OCI-LY1 (cell line): Measurements from ENCODE around the gene LRCH3.

ENCODE experiments used
- H2AFZ ChIP-seq: fragments of 200-600 bp; sonication (generic), shearing (Covaris generic); 2 replicates; pipeline ENCODE4 v1.6.0; 2014; ENCODE audit warnings: antibody characterized with exemption, mild to moderate bottlenecking, low read length
- H3F3A ChIP-seq: fragments of 200-600 bp; sonication (generic), shearing (Covaris generic); 2 replicates; pipeline ENCODE4 v1.6.0; 2014; ENCODE audit warnings: mild to moderate bottlenecking, antibody characterized with exemption, low read length, moderate library complexity; ENCODE audit not compliant: insufficient read depth
- H3K27ac ChIP-seq: fragments of 200-600 bp; sonication (generic); 2 replicates; pipeline ENCODE4 v1.5.1; 2014; ENCODE audit warnings: low read length, mixed run types, mild to moderate bottlenecking, low read depth; ENCODE audit not compliant: poor library complexity, severe bottlenecking
- H3K27me3 ChIP-seq: fragments of 200-600 bp; sonication (generic); 2 replicates; pipeline ENCODE4 v1.6.0; 2014; ENCODE audit warnings: antibody characterized with exemption, mild to moderate bottlenecking, low read length, moderate library complexity; ENCODE audit not compliant: insufficient read depth
- H3K36me3 ChIP-seq: fragments of 200-600 bp; sonication (generic); 2 replicates; pipeline ENCODE4 v1.6.1; 2014; ENCODE audit warnings: mild to moderate bottlenecking, antibody characterized with exemption, low read length, moderate library complexity, mixed read lengths; ENCODE audit not compliant: insufficient read depth
- H3K4me1 ChIP-seq: fragments of 200-600 bp; sonication (generic); 2 replicates; pipeline ENCODE4 v1.5.1; 2014; ENCODE audit warnings: mild to moderate bottlenecking, low read length, moderate library complexity; ENCODE audit not compliant: insufficient read depth, severe bottlenecking
- H3K4me2 ChIP-seq: fragments of 200-600 bp; sonication (generic), shearing (Covaris generic); 2 replicates; pipeline ENCODE4 v1.6.1; 2014; ENCODE audit warnings: low read length
- H3K4me3 ChIP-seq: fragments of 200-600 bp; sonication (generic); 2 replicates; pipeline ENCODE4 v1.5.1; 2014; ENCODE audit warnings: low read length, low read depth, mild to moderate bottlenecking, mixed read lengths; ENCODE audit not compliant: poor library complexity, severe bottlenecking
- H3K79me2 ChIP-seq: fragments of 200-600 bp; shearing (Covaris generic); 2 replicates; pipeline ENCODE4 v1.6.1; 2016; ENCODE audit warnings: mixed run types, low read length, mixed read lengths; ENCODE audit not compliant: insufficient read depth
- H3K9ac ChIP-seq: fragments of 200-600 bp; sonication (generic), shearing (Covaris generic); 2 replicates; pipeline ENCODE4 v1.6.1; 2014; ENCODE audit warnings: mild to moderate bottlenecking, low read length, mixed read lengths
- H3K9me2 ChIP-seq: fragments of 200-600 bp; sonication (generic), shearing (Covaris generic); 2 replicates; pipeline ENCODE4 v1.6.1; 2014; ENCODE audit warnings: low read depth, mild to moderate bottlenecking, low read length, mixed read lengths
- H3K9me3 ChIP-seq: fragments of 200-600 bp; shearing (Covaris generic); 2 replicates; pipeline ENCODE4 v1.6.1; 2014; ENCODE audit warnings: low read length, mixed read lengths
- H4K20me1 ChIP-seq: fragments of 200-600 bp; sonication (generic), shearing (Covaris generic); 2 replicates; pipeline ENCODE4 v1.6.0; 2016; ENCODE audit warnings: mild to moderate bottlenecking, low read length; ENCODE audit not compliant: insufficient read depth
- CTCF ChIP-seq: fragments of 200-600 bp; sonication (generic), shearing (Covaris generic); IDR thresholded peaks from 2 replicates; pipeline ENCODE4 v1.5.1; 2017; ENCODE audit warnings: mild to moderate bottlenecking, antibody characterized with exemption, low read length, moderate library complexity, mixed read lengths
- EZH2 ChIP-seq: fragments of 200-600 bp; sonication (generic), shearing (Covaris generic); IDR thresholded peaks from 2 replicates; pipeline ENCODE4 v1.8.0; 2017; ENCODE audit warnings: borderline replicate concordance, mixed run types, mild to moderate bottlenecking, antibody characterized with exemption, low read length, moderate library complexity, mixed read lengths

LRCH3 gene

GRCh38 chr3:197873329-197873728 is 82.3 kb downstream of the LRCH3 start:
- H3K9me2 ChIP-seq = no peaks in the 10 kb centered on the region
- no peaks in the 10 kb centered on the region for H3K79me2 ChIP-seq
- H3K4me1 ChIP-seq = peaks cover 6% of the 10 kb centered on the region
- H3K4me3 ChIP-seq = no peak overlapping the region
- H3K27ac ChIP-seq = no peak overlapping the region
- no peak overlapping the region for H2AFZ ChIP-seq
- no peaks in the 10 kb centered on the region for H3K9me3 ChIP-seq
- no peak overlapping the region for H3K4me2 ChIP-seq
- H3K36me3 ChIP-seq = peaks cover 57% of the 10 kb centered on the region
- H4K20me1 ChIP-seq = no peaks in the 10 kb centered on the region
- TF ChIP-seq EZH2 (no peak), CTCF (no peak)
- no peaks in the 10 kb centered on the region for H3K27me3 ChIP-seq
- no peaks in the 10 kb centered on the region for H3F3A ChIP-seq
- no peak overlapping the region for H3K9ac ChIP-seq

- TF ChIP-seq EZH2 (no peak), CTCF (no peak)
- no peaks in the 10 kb centered on the region for H3F3A ChIP-seq
- H2AFZ ChIP-seq = no peak overlapping the region
- H3K27me3 ChIP-seq = no peaks in the 10 kb centered on the region
- no peaks in the 10 kb centered on the region for H4K20me1 ChIP-seq
- H3K4me2 ChIP-seq = no peak overlapping the region
- no peaks in the 10 kb centered on the region for H3K79me2 ChIP-seq
- peaks cover 61% of the 10 kb centered on the region for H3K36me3 ChIP-seq
- no peaks in the 10 kb centered on the region for H3K4me1 ChIP-seq
- H3K9me2 ChIP-seq = no peaks in the 10 kb centered on the region
- no peak overlapping the region for H3K9ac ChIP-seq
- H3K27ac ChIP-seq = no peak overlapping the region
- no peak overlapping the region for H3K4me3 ChIP-seq
- H3K9me3 ChIP-seq = no peaks in the 10 kb centered on the region
These were observed 83.0 kb downstream of the LRCH3 start for GRCh38 chr3:197874064-197874463.

- H2AFZ ChIP-seq = no peak overlapping the region
- no peaks in the 10 kb centered on the region for H3F3A ChIP-seq
- no peaks in the 10 kb centered on the region for H3K27me3 ChIP-seq
- no peak overlapping the region for H3K9ac ChIP-seq
- no peaks in the 10 kb centered on the region for H4K20me1 ChIP-seq
- H3K4me2 ChIP-seq = no peak overlapping the region
- H3K4me3 ChIP-seq = no peak overlapping the region
- H3K27ac ChIP-seq = no peak overlapping the region
- no peaks in the 10 kb centered on the region for H3K4me1 ChIP-seq
- peaks cover 61% of the 10 kb centered on the region for H3K36me3 ChIP-seq
- no peak for TF ChIP-seq EZH2
- H3K79me2 ChIP-seq = no peaks in the 10 kb centered on the region
- H3K9me3 ChIP-seq = no peaks in the 10 kb centered on the region
- H3K9me2 ChIP-seq = no peaks in the 10 kb centered on the region
These were observed 83.6 kb downstream of the LRCH3 start for GRCh38 chr3:197874653-197875052.

GRCh38 chr3:197877902-197878301 is 86.8 kb downstream of the LRCH3 start:
- Histone ChIP-seq H3K4me3 (no peak overlapping the region), H3K27ac (no peak overlapping the region), H3K4me1 (peaks cover 23% of the 10 kb centered on the region), H3K9me3 (no peaks in the 10 kb centered on the region), H3K9ac (no peak overlapping the region), H3K27me3 (no peaks in the 10 kb centered on the region), H3K79me2 (no peaks in the 10 kb centered on the region), H3K9me2 (no peaks in the 10 kb centered on the region), H3K4me2 (no peak overlapping the region), H4K20me1 (no peaks in the 10 kb centered on the region), H3K36me3 (peaks cover 55% of the 10 kb centered on the region), H2AFZ (no peak overlapping the region), H3F3A (0 out of 2 replicates have a peak, but pooled peaks cover 5% of the 10 kb centered on the region)
- TF ChIP-seq CTCF = no peak
- no peak for TF ChIP-seq EZH2
